ENCODE data around the gene TRAF2.

Gene TRAF2

DNA sequence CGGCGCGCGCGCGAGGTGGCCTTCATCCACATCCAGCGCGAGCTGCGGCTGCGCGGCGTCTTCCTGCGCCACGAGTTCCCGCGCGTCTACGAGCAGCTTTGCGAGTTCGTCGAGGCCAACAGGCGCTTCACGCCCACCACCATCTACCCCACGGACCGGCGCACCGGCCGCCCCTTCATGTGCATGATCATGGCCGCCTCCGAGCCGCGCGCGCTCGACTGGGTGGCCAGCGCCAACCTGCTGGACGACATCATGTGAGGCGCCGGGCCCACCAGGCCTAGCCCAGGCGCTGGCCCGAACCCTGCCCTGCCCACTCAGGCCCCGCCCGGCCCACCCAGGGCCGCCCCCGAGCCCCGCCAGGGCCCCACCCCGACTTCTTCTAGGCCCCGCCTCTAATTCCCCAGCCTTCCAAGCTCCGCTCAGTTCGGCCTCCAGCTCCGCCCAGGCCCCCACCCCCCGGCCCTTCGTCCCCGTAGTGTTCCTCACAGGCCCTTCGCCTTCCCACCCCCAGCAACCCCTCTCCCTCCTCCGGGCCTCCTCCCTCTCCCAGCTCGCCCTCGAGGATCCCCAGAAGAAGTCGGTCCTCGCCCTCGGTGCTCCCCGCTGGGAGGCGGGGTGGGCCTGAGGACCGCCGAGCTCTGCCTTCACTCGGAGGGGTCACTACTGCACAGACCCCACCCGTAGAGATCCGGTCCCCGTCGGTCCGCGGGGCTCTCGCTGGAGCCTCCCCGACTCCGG is 39.1 kb upstream of the TRAF2 start:
- no peak for DNase-seq (ENCODE audit: low read depth)

DNA sequence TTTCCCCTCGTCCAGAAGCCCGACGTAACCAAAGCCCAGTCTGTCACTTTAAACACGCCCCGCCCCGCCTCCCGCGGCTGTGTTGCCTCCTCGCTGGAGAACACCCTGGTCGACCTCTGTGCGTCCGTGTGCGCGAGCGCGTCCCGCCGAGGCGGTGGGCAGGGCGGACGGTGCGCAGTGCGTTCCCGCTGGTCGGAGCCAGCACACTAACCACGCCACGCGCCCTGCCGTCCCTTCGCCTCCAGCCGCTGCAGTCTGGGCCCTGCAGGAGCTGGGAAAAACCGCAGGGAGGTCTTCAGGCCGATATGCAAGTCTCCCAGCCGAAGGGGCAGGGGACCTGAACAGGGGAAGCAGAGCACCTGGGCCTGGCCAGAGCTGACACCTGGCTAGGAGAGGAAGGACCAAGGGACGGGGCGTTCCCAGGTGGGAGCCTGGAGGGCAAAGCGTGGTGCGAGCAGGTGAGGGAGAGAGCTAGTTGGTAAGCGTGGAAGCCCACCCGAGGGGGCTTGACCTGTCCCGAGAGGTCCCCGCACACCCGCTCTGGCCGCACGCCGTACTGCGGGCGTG is 38.4 kb upstream of the TRAF2 start:
- DNase-seq (ENCODE audit: low read depth) = peak; percentile 60

DNA sequence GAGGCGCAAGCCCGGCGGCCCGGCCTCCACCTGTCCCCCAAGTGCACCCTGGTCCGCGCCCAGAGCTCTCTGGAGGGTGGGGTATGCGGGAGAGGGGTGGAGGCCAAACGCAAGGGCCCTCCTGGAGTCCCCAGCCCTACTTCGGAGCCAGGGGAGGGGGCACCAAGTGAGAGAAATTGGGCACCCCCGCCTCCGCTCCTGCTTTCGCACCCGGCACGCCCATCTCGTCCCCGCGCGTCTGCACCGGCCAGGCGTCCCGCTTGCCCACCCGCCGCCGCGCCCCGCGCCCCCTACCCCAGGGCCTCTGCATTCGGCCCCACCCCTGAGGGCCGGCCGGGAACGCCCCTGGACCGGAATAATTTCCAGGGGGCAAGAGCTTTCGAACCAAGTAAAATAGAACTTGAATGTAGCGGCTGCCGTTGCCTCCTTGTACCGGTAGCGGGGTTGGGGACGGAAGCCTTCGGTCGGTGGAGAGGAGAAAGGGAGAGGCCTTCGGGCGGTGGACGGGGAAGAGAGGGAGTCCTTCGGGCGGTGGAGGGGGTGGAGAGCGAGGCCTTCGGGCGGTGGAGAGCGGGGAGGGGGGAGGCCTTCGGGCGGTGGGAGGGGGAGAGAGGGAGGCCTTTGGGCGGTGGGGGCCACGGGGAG is 37.8 kb upstream of the TRAF2 start:
- no peak for DNase-seq (ENCODE audit: low read depth)

DNA sequence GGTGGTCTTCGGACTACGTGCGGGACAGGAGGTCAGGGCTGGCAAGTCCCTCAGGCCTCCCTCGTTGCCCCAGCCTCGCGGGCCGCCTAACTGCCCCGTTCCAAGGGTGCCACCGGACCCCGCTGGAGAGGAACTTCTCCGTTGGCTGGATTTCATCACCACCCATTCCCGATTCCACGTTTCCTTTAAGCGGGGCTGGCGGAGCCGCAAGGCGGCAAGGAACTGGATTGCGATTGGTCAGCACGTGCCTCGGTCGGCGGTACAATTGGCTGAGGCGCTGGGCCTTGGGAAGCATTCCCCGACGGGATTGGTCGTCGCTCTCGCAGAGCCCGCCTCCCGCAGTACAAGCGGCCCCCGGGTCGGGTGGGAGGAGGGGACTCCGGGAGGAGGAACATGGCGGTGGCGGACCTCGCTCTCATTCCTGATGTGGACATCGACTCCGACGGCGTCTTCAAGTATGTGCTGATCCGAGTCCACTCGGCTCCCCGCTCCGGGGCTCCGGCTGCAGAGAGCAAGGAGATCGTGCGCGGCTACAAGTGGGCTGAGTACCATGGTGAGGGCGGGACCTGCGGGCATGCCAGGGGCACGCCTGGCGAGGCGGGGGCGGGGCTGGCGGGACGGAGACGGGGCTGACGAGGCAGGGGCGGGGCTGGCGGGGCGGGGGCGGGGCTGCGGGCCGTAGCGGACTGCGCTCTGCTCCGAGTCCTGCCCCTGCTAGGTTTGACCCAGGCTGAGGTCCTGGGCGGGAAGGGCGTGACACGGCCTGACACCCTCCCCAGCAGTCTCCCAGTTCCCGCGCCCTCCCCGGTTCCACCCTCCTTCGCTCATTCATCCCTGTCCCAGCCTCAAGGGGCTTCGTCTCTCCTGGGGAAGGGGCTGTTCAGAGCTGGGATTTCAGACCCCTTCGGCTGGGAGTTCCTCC is 37.0 kb upstream of the TRAF2 start, which contains the start of gene PHPT1:
Gene PHPT1, plus strand, starts transcription at position 372 of the 922 bp plus-strand sequence. Its CDS starts 22 bp downstream, at position 394.
- peak; percentile 94 for DNase-seq (ENCODE audit: low read depth)

DNA sequence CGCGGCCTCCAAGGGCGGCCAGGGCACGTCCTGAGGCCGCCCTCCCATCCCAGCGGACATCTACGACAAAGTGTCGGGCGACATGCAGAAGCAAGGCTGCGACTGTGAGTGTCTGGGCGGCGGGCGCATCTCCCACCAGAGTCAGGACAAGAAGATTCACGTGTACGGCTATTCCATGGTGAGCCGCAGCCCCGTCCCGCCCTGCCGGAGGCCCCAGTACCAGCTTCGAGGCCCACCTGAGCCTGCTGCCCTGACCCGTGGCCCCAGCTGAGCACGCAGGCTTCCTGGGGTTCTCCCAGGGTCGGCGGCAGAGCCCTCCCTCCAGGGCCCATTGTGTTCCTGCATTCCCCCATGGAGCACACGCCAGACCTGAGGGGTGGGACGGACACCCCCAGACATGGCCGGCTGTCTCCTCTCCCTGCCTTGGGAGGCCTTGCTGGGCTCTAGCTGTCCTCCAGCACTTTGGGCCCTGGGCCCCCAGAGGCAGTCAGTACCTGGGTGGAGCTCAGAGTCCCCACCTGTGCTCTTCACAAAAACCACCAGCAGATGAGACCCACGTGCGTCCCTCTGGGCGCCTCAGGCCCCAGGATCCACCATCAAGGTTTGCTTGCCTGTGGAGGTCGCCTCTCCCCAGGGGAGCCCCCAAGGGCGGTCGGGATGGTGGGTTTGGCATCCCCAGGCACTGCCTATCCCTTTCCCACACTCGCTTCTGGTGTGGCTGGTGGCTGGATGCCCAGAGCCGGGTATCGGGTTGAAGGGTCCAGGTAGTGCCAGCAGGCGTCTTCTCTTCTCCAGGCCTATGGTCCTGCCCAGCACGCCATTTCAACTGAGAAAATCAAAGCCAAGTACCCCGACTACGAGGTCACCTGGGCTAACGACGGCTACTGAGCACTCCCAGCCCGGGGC is 36.1 kb upstream of the TRAF2 start:
- DNase-seq (ENCODE audit: low read depth) = no peak

DNA sequence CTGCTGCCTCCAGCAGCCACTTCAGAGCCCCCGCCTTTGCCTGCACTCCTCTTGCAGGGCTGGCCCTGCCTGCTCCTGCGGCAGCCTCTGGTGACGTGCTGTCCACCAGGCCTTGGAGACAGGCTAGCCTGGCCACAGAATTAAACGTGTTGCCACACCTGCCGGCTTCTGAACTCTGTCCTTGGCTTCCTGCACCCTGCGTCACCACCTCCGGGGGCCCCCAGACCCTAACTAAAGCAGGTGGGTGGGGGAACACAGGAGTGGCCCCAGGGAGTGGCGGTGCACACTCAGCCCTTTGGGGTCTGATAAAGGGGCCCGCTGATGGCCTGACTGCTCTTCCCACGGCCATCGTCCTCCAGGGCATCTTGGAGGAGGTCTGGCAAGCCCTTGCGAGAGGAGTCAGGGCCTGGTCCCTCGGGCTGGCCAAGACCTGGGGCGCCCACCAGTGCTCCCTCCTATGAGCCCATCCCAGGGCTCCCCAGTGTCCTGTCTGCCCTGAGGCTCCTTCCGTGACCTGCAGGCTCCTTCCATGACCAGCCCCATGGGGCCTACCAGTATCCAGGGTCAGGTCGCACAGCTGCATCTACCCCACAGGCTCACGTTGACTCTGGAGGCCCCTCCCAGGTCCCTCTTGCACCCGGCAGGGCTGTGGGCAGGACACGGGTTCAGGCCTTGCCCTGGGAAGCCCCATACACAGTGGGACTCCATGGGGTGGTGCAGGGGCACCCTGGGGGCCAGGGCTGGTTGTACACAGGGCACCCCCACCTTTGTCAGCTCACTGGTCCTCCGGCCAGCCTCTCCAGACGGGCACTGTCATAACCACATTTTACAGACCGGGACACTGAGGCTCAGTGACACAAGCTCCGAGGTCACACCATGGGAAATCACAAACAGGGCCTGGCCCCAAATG is 35.2 kb upstream of the TRAF2 start:
- no peak for DNase-seq (ENCODE audit: low read depth)

DNA sequence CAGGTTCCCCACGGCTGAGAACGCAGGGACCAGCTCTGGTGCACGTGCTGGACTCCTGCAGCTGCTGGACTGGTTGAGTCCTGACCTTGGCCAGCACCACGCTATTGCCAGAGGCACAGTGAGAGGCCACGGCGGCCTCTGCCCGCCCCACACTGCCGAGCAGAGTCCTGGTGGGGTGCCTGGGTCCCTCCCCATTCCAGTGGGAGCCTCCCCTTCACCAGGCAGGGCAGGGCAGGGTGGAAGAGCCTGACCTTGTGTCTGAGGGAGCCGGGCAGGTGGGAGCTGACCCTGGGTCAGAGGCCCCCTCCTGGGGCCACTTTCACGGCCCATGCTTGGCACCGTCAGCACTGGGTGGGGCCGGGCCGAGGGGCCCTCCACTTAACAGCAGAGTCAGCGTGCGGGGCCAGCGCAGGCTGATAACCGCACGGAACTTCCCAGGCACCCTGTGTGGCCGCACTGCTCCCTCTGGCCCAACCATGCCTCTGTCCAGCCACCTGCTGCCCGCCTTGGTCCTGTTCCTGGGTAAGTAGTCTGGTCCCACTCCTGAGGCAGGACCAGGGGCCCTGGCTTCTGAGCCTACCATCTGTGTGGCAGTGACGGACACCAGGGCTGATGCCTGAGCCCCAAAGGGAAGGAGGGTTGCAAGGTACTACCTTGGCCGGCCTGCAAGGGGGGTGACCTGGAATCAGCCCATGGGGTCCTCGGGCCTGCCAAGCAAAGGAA is 34.2 kb upstream of the TRAF2 start, which contains the start of gene MAMDC4:
Gene MAMDC4, plus strand, starts transcription at position 406 of the 723 bp plus-strand sequence. Its CDS starts 71 bp downstream, at position 477.
- no peak for DNase-seq (ENCODE audit: low read depth)

DNA sequence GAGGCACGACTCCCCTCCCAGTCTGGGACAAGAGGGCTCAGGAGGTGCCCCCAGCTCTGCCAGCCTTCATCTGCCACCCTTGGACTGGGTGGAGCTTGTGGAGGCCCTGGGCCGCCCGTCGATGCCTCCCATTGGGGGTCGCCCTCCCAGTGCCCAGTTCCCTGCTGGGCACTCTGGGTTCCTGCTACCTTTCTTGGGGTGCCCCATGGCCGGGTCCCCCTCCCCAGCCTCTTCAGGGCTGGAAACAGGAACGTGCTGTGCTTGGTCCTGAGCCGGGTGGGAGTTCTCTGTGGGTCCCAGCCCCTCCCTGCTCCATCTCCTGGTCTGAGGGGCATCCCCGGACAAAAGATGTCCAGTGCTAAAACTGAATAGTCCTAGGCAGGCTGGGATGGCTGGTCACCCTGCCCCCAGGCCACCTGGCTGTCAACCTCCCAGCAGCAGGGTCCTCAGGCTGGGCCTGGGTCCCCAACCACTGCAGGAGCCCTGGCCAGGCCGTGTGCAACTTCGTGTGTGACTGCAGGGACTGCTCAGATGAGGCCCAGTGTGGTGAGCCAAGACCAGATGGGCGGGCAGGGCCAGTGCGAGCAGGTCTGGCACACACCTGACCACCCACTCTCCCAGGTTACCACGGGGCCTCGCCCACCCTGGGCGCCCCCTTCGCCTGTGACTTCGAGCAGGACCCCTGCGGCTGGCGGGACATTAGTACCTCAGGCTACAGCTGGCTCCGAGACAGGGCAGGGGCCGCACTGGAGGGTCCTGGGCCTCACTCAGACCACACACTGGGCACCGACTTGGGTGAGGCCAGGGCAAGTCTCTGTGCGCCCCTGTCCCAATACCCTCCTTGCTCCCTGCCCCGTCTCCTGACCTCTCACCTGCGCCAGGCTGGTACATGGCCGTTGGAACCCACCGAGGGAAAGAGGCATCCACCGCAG is 33.4 kb upstream of the TRAF2 start:
- DNase-seq (ENCODE audit: low read depth) = no peak

DNA sequence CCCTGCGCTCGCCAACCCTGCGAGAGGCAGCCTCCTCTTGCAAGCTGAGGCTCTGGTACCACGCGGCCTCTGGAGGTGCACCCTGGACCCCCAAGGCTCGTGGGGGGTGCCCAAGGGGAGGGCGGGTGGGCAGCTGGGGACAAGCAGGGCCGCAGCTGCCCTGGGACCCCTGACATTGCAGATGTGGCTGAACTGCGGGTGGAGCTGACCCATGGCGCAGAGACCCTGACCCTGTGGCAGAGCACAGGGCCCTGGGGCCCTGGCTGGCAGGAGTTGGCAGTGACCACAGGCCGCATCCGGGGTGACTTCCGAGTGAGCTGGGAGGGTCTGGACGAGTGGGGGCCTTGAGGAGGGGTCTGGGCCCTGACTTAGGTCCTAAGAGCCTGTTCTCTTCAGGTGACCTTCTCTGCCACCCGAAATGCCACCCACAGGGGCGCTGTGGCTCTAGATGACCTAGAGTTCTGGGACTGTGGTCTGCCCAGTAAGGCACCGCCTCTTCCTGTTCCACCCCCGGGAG is 32.7 kb upstream of the TRAF2 start:
- DNase-seq (ENCODE audit: low read depth) = no peak

DNA sequence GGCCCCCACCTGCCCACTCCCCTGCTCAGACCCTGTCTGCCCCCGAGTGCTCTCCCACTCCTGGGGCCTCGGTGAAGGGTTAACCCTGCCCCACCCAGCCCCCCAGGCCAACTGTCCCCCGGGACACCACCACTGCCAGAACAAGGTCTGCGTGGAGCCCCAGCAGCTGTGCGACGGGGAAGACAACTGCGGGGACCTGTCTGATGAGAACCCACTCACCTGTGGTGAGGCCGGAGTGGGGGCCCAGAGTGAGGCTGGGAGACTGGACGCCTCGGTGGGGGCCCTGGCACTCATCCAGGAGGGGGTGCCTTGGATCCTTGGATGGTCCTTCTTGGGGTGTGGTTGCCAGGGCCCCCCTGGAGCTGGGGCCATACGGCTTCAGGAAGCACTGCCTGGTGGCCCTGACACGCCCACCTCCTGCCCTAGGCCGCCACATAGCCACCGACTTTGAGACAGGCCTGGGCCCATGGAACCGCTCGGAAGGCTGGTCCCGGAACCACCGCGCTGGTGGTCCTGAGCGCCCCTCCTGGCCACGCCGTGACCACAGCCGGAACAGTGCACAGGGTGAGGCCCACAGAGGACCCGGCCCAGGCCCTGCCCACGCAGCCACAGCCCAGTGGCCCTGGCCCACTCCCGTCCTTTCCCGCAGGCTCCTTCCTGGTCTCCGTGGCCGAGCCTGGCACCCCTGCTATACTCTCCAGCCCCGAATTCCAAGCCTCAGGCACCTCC is 32.0 kb upstream of the TRAF2 start:
- DNase-seq (ENCODE audit: low read depth) = no peak

DNA sequence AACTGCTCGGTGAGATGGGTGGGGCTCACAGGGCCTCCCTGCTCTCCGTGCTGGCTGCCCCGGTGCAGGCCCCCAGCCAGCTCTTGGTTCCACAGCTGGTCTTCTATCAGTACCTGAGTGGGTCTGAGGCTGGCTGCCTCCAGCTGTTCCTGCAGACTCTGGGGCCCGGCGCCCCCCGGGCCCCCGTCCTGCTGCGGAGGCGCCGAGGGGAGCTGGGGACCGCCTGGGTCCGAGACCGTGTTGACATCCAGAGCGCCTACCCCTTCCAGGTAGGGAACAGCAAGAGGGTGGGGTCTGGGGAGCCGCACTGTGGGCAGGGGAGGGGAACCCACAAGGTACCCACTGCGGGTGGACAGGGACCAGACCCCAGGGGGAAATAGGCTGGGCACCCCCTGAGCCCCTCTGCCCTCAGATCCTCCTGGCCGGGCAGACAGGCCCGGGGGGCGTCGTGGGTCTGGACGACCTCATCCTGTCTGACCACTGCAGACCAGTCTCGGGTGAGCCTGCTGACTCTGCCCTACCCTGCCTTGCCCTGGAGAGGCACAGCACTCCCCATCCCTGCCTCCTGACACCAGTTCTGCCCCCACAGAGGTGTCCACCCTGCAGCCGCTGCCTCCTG is 31.4 kb upstream of the TRAF2 start:
- DNase-seq (ENCODE audit: low read depth) = no peak

DNA sequence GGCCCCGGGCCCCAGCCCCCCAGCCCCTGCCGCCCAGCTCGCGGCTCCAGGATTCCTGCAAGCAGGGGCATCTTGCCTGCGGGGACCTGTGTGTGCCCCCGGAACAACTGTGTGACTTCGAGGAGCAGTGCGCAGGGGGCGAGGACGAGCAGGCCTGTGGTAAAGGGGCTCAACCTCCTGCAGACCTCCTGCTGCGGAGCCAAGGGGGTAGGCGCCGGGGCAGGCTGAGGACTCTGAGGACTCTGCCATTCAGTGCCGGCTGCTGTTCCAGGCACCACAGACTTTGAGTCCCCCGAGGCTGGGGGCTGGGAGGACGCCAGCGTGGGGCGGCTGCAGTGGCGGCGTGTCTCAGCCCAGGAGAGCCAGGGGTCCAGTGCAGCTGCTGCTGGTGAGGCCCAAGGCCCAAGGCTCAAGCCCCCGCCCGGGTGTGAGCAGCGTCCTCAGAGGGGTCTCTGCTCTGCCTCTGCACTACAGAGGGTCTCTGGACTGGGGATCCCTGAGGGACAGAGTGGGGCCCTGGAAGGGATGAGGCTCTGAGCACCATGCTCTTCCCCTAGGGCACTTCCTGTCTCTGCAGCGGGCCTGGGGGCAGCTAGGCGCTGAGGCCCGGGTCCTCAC is 30.7 kb upstream of the TRAF2 start:
- DNase-seq (ENCODE audit: low read depth) = no peak

DNA sequence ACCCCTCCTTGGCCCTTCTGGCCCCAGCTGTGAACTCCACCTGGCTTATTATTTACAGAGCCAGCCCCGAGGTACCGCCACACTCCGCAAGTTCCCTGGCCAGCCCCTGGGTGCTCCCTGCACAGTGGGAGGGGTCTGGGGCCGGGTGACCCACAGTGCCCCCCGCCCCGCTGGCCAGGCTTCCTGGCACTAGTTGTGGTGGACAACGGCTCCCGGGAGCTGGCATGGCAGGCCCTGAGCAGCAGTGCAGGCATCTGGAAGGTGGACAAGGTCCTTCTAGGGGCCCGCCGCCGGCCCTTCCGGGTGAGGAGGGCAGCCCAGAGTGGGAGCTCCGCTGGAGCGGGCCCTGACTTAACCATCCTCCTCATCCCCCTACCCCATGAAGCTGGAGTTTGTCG is 30.2 kb upstream of the TRAF2 start:
- no peak for DNase-seq (ENCODE audit: low read depth)

DNA sequence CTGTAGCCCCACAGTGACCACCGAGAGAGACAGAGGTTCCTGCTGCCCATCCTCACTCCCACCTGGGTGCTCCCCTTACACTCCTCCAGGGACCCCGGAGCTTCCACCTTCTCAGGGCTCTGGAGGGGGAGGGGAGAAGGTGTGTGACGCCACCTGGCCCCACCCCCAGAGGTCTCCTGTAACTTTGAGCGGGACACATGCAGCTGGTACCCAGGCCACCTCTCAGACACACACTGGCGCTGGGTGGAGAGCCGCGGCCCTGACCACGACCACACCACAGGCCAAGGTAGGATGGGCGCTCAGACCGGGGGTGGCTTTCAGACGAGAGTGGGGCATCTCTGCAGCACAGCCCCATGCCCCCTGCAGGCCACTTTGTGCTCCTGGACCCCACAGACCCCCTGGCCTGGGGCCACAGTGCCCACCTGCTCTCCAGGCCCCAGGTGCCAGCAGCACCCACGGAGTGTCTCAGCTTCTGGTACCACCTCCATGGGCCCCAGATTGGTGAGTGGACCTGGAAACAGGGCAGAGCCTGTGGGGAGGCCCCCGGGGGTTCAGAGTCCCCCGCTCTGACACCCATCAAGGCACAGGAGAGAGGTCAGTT is 29.7 kb upstream of the TRAF2 start:
- DNase-seq (ENCODE audit: low read depth) = no peak

DNA sequence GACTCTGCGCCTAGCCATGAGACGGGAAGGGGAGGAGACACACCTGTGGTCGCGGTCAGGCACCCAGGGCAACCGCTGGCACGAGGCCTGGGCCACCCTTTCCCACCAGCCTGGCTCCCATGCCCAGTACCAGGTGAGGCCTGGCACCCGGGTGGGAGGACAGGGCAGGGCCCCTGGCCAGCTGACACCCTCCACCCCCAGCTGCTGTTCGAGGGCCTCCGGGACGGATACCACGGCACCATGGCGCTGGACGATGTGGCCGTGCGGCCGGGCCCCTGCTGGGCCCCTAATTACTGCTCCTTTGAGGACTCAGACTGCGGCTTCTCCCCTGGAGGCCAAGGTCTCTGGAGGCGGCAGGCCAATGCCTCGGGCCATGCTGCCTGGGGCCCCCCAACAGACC is 29.1 kb upstream of the TRAF2 start:
- DNase-seq (ENCODE audit: low read depth) = no peak

Data from activated T-helper 9 cell treated with anti-CD3 and anti-CD28 coated beads, Interleukin-2, amount 50 U/mL, for 16 hours (primary cell).